Measurements from ENCODE around the gene CEP162.
A peak's percentile ranks its signal among the peaks of the same experiment; 100 is the strongest.
"Not testable (repeated sequence)": the region's sequence is repeated elsewhere in the genome, so short reads cannot be mapped to it uniquely, and the experiment has no call there.

Gene CEP162

GRCh38 chr6:84227434-84228197 is at the start of gene CEP162:
Gene CEP162 (minus strand): TSS chr6:84227643. CDS start chr6:84226393, 1,250 bp downstream.
- DNase-seq (ENCODE audit: low spot score): peak; percentile 88

GRCh38 chr6:84274856-84275255 is 47.4 kb upstream of the CEP162 start:
- no peak for DNase-seq (ENCODE audit: low spot score)

DNA sequence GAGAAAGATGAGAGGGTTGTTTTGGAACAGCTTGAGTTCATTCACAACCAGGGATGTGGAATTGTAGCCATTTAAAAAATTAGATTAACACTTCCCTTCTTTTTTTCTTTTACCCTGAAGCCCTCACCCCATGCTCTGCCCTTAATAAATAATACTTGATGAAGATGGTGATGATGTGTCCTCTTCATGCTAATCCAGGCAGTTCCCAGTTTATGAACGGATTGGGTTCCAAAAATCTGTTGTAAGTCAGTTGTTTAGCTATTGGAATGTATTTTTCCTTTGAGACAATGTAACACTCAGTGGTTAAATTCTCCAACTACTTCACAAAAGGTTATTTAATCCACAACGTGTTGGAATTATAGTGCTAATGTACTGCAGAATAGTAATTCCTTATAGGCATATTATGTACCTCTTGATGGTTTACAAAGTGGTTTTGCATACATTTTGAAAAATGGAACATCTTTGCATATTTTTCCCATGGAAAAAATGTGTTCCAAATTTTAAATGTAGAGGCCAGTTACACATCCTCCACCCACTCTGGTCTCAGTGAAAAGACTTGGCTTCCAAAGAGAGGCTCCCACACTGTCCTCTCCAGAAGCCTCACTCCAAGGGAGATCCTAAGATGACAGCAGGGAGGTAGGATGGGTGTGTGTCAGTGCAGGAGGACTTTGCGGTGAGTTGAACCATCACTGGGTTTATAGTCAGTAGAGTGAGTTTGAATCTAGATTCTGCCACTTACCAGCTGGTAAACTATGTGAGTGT is 45.8 kb upstream of the CEP162 start:
- no peak for DNase-seq (ENCODE audit: low spot score)

DNA sequence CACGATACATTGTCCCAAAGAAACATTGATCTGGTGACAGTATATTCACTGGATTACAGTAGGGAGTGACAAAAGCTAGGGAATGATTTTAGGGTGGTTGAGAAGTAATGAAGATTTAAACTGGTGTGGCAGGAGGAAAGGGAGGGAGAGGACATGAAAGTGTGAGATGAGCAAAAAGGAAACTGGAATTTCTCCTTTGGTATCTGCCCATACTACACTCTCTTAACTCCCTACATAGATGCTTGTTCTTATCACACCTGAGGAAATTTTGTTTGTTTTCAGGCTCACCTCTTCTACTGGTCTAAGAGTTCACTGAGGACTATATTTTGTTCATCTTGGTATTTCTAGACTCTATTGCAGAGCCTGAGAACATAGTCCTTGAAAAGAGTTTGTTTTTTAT is 44.9 kb upstream of the CEP162 start:
- DNase-seq (ENCODE audit: low spot score): no peak

DNA sequence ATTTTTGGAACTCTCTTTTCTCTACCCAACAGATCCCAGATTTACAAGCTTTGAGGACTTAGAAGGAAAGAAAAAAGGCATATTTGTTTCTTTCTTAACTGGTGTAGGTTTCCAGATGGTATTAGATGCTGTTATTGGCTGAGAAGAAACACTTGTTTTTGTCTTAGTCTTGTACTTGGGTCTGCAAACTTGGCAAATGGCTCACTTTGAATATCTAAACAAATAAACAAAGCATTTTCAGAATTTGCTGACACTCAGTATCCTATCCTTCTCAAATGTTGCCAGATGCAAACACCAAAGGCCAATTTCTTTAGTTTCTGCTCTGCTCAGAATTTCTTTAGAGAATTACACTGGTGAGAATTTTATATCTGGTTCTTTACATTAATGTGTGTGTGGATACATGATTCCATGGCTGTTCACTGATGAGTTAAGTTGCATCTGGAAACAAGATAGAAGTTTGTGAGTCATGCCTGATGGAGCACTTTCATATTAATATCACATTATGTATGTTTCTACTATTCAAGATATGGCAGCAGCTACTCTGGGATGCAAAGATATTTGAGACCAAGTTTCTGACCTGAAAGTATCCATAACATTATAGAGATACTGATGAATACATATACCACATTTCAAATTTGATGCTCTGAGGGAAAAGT is 43.7 kb upstream of the CEP162 start:
- DNase-seq (ENCODE audit: low spot score): no peak

DNA sequence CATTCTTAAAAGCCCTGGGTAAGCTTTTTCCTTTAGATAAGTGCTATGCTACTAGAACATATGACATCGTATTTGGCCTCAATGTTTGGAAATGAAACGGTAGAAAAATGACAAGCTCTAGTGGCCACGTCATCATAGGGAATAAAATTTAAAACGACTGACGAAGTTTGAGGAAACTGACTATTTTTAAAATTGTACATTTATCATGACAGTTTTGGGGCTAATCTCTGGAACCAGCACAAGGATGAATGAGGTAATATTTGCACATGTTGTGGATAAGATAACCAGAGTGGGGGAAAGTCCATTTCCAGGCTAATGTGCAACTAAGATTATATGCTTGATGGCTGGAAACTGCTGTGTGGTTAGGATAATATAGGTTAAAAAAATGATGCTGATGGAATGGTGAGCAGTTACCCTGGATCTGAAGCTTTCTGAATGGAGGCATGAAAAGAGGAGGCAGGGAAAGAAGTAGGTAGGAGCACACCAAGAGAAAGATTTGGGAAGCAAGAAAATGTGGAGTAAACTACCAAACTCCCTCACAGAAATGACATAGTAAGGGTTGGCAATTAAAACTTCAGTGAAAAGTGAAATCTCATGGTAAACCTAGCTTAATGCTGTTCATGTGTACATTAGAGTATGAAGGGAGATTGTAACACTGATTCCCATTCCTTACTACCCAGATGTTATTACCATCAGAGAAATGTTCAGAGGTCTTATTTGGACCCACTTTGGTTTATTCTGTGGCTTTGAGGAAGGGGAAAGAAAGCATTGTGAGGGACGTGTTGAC is 42.7 kb upstream of the CEP162 start:
- DNase-seq (ENCODE audit: low spot score): no peak

GRCh38 chr6:84268781-84269180 is 41.3 kb upstream of the CEP162 start:
- DNase-seq (ENCODE audit: low spot score): no peak

DNA sequence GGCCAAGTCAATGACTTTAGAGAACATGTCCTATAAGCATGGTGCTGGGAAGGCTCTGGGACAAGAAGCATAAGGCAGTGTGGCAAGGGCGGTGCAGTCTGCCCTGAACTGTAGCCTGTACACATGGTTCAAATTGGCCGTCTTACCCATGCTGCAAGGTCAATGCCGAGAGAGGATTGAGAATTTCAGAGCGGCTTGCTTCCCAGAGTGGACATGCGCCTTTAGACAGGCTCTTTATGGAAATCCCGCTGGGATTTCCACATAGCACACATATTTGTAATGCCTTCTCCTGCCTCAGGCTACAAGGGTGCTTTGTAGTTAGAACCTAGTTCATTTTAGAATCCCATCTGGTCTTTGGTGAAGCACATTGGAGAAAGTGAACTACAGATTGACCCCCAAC is 36.1 kb upstream of the CEP162 start:
- DNase-seq (ENCODE audit: low spot score): no peak

- no peak for DNase-seq (ENCODE audit: low spot score)
Observed at GRCh38 chr6:84260926-84261325, 33.5 kb upstream of the CEP162 start.

- no peak for DNase-seq (ENCODE audit: low spot score)
Observed at GRCh38 chr6:84260196-84260595, 32.8 kb upstream of the CEP162 start.

GRCh38 chr6:84258866-84259265 is 31.4 kb upstream of the CEP162 start:
- DNase-seq (ENCODE audit: low spot score): no peak

DNA sequence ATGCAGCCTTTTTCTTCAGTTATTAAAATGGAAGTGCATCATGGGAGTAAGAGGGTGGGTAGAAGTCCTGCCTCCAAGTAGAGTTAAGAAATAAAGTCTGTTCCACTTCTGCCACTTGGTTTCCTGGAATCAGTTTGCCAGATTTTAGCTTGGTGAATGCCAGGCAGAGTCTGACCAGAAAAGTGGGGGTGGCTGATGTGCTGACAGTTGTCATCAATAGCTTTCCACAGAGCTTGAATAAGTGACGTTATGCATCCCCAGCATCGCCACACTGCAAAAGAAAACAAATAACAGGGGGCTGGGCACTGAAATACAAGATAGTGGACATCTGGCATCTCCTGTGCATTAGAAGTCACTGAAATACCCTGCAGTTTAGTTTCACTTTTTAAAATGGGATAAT is 30.8 kb upstream of the CEP162 start:
- DNase-seq (ENCODE audit: low spot score): no peak

DNA sequence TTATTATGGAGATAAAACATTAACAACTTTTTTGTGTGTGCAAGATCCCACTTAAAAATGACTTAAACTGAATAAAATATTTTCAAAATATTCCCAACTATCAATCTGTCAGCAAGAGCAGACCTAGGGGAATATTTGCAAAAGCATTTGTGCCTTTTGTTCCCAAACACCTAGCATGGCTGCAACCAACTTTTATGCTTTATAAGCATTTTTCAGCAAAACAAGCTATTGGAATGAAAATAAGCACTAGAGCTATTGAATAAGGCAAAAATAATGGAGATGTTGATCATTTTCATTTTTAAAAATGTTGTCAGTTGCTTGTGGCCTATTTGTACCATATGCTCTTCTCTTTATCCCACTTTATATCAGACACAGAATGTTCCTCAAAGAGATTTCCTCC is 28.2 kb upstream of the CEP162 start:
- DNase-seq (ENCODE audit: low spot score): no peak

- DNase-seq (ENCODE audit: low spot score): no peak
Observed at GRCh38 chr6:84253380-84253779, 25.9 kb upstream of the CEP162 start.

DNA sequence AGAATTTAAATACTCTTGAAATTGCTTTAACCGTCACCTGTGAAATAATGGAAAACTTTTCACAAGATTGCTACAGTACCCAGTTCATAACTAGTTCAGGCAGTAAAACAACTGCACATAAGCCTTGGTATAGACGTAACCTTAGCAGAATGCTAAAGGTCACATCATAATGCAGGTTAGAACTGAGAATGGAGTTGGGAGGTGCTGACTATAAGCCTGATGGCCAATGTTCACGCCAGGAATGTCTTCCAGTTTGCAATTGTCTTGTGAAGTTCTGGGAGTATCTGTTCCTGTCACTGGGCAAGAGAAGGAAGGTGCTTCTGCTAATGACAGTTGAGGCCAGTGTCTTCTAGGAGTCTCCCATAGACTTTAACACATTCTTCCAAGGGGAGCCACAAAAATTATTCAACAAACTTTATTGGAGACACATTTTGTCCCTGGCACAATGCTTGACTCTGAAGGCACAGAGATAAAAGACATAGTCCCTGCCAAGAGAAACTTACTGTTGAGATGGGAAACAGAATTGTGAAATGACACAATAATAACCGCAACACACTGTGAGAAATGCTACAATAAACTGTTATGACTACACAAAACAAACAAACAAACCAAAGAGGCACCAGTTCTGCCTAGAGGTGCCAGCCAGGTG is 24.6 kb upstream of the CEP162 start:
- no peak for DNase-seq (ENCODE audit: low spot score)

DNA sequence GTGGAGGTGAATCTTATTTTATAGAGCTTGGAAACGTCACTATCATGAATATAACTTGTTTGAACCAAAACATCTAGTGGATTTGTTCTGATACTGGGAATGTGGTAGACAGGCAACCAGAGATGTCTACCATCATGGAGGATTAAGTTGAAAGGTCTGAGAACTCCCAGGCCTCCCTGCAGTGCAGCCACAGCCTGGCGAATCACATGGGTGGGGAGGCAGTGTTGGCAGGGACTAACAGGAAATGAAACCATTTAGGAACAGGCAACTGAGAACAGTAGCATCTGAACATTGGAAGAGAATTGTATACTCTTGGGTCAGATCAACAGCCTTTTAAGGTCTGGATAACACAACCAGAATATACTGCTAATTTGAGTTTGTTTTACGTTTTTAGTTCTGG is 22.3 kb upstream of the CEP162 start:
- no peak for DNase-seq (ENCODE audit: low spot score)

DNA sequence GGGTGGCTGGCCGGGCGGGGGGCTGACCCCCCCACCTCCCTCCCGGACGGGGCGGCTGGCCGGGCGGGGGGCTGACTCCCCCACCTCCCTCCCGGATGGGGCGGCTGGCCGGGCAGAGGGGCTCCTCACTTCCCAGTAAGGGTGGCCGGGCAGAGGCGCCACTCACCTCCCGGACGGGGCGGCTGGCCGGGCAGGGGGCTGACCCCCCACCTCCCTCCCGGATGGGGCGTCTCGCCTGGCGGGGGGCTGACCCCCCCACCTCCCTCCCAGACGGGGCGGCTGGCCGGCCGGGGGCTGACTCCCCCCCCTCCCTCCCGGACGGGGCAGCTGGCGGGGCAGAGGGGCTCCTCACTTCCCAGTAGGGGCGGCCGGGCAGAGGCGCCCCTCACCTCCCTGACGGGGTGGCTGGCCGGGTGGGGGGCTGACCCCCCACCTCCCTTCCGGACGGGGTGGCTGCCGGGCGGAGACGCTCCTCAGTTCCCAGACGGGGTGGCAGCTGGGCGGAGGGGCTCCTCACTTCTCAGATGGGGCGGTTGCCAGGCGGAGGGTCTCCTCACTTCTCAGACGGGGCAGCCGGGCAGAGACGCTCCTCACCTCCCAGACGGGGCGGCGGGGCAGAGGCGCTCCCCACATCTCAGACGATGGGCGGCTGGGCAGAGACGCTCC is 17.1 kb upstream of the CEP162 start:
- not testable (repeated sequence) for DNase-seq (ENCODE audit: low spot score)

GRCh38 chr6:84243240-84243639 is 15.8 kb upstream of the CEP162 start:
- DNase-seq (ENCODE audit: low spot score): no peak

DNA sequence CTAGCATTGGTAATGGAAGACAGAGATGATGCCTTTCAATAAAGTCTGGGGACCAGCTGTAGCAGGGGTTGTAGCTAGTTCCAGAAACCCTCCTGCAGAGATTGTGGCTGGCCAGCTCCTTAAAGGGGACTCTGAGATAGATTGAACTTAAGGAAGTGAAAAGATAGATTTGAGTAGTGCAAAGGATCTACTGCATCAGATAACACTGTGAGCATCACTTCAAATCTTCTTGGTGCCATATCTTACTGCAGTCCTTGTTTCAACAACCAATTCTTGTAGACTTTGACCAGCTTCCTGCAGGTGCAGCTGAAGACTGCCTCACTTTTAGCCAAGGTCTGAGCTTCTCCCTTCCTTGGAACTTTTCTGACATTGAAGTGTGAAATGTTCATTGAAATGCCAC is 14.8 kb upstream of the CEP162 start:
- no peak for DNase-seq (ENCODE audit: low spot score)

DNA sequence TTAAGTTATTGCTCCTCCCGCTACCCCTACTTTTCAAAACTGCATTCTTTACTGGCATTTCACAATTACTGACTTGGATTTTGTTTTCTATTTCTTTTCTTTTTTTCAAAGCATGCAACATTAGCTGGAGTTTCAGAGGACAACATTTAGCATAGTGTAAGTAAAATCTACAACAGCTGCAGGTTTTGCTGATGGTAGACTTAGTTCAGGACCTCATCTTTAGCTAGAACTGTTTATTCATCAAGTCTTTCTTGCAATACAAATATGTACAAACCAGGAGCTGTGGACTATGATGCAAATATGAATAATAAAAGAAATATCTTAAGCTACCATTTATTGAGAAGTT is 728 bp upstream of the CEP162 start:
- no peak for DNase-seq (ENCODE audit: low spot score)

DNA sequence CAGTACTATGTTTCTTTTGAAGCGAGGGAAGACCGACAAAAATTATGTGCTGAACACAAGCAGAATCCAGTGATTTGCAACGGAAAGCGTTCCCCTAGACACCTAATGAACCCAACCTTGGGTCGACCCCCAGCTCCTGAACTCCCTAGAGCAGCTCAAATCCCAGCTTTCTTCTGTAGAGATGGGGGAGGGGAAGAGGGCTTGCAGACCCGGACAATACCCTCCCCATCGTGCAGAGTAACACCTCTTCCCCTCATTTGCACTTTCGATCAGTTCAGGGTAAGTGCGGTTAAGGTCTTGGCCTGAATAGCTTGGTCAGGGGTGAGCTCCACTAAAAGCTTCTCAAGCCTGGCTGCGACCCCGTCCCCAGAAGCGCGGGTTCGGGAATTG is 404 bp downstream of the CEP162 start:
- DNase-seq (ENCODE audit: low spot score): no peak
